Neural cell (in vitro differentiated cells): ENCODE results near the gene EPHX1.

ENCODE experiments used
- EP300 ChIP-seq: fragments of 450-650 bp; conservative IDR thresholded peaks from 2 replicates; pipeline ENCODE4 v1.6.1; 2014; ENCODE audit warnings: antibody characterized with exemption, mild to moderate bottlenecking, moderate library complexity; ENCODE audit not compliant: poor library complexity, severe bottlenecking
- EZH2 ChIP-seq: fragments of 200-600, 300-800 bp; shearing (Covaris generic), sonication (generic); IDR thresholded peaks from 2 replicates; pipeline ENCODE4 v1.6.1; 2014; ENCODE audit warnings: antibody characterized with exemption, low read length, borderline replicate concordance, mild to moderate bottlenecking; ENCODE audit not compliant: insufficient read depth, poor library complexity, severe bottlenecking
- POLR2AphosphoS5 ChIP-seq: IDR thresholded peaks from 2 replicates; pipeline ENCODE4 v1.6.1; 2012
- RAD21 ChIP-seq: fragments of 450-650 bp; conservative IDR thresholded peaks from 2 replicates; pipeline ENCODE4 v1.6.1; 2014; ENCODE audit warnings: antibody characterized with exemption, mild to moderate bottlenecking, moderate library complexity
- TAF1 ChIP-seq: IDR thresholded peaks from 2 replicates; pipeline ENCODE4 v1.6.1; 2012; ENCODE audit warnings: low read depth
- TF ChIP-seq, protein P1 (sequence below): fragments of 450-650 bp; IDR thresholded peaks from 2 replicates; pipeline ENCODE4 v1.5.1; 2014; ENCODE audit warnings: antibody characterized with exemption, mild to moderate bottlenecking, moderate library complexity; ENCODE audit not compliant: poor library complexity, severe bottlenecking
- TF ChIP-seq, protein P2 (sequence below): IDR thresholded peaks from 2 replicates; pipeline ENCODE4 v1.6.1; 2012; ENCODE audit warnings: borderline replicate concordance

DNA sequence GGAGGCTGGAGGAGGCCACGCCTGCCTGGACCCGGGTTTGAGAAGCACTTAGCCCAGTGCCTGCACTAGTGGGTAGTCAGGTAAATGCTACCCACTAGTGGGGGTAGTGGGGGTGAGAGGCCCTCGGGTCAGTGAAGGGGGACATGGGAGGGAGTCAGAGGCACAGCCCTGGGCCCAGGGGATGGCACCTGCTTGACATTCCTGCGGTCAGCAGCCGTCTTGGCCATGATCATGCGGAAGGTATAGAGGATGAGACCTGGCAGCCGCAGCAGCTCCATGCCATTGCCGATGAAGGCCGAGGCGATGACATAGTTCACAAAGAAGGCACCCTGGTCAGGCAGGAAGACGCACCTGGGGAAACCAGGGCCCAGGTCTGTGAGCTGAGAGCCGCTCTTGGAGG is 43.5 kb downstream of the EPHX1 start:
- TF ChIP-seq, protein P1, sequence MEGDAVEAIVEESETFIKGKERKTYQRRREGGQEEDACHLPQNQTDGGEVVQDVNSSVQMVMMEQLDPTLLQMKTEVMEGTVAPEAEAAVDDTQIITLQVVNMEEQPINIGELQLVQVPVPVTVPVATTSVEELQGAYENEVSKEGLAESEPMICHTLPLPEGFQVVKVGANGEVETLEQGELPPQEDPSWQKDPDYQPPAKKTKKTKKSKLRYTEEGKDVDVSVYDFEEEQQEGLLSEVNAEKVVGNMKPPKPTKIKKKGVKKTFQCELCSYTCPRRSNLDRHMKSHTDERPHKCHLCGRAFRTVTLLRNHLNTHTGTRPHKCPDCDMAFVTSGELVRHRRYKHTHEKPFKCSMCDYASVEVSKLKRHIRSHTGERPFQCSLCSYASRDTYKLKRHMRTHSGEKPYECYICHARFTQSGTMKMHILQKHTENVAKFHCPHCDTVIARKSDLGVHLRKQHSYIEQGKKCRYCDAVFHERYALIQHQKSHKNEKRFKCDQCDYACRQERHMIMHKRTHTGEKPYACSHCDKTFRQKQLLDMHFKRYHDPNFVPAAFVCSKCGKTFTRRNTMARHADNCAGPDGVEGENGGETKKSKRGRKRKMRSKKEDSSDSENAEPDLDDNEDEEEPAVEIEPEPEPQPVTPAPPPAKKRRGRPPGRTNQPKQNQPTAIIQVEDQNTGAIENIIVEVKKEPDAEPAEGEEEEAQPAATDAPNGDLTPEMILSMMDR: no peak
- TF ChIP-seq, protein P2, sequence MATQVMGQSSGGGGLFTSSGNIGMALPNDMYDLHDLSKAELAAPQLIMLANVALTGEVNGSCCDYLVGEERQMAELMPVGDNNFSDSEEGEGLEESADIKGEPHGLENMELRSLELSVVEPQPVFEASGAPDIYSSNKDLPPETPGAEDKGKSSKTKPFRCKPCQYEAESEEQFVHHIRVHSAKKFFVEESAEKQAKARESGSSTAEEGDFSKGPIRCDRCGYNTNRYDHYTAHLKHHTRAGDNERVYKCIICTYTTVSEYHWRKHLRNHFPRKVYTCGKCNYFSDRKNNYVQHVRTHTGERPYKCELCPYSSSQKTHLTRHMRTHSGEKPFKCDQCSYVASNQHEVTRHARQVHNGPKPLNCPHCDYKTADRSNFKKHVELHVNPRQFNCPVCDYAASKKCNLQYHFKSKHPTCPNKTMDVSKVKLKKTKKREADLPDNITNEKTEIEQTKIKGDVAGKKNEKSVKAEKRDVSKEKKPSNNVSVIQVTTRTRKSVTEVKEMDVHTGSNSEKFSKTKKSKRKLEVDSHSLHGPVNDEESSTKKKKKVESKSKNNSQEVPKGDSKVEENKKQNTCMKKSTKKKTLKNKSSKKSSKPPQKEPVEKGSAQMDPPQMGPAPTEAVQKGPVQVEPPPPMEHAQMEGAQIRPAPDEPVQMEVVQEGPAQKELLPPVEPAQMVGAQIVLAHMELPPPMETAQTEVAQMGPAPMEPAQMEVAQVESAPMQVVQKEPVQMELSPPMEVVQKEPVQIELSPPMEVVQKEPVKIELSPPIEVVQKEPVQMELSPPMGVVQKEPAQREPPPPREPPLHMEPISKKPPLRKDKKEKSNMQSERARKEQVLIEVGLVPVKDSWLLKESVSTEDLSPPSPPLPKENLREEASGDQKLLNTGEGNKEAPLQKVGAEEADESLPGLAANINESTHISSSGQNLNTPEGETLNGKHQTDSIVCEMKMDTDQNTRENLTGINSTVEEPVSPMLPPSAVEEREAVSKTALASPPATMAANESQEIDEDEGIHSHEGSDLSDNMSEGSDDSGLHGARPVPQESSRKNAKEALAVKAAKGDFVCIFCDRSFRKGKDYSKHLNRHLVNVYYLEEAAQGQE: no peak
- TF ChIP-seq EZH2 (no peak), RAD21 (no peak), TAF1 (no peak), POLR2AphosphoS5 (no peak), EP300 (no peak)
